GM12878 (cell line): ENCODE results near the gene UBE2F. TPM values are rescaled to one million over a fixed set of nuclear protein-coding genes. Genes with fewer than 3 reads are reported as not detected.

Experiments used
- ATAC-seq: fragments of 200-7000 bp; cut with Tn5 transposase; 3 replicates; pipeline ENCODE4 v1.9.1; 2020; ENCODE audit warnings: mild to moderate bottlenecking, moderate library complexity
- BruUV-seq: library from RNA; stranded (reverse); fragments of 400-500 nt; replicated peaks from 2 replicates; lab custom pipeline; 2021; lab: Mats Ljungman, UMichigan
- CTCF ChIA-PET: fragments of 300-600 bp; sonication (Branson Sonifier 250); formaldehyde crosslinking; extraction: SDS; loops from one replicate; lab custom pipeline; 2021; ENCODE audit warnings: inconsistent platforms; lab: Yijun Ruan, JAX
- POLR2A ChIA-PET: fragments of 350-600 bp; formaldehyde crosslinking; extraction: SDS; loops from one replicate; lab custom pipeline; 2021; ENCODE audit warnings: inconsistent platforms; lab: Charles Lee
- RAD21 ChIA-PET: fragments of 300-600 bp; sonication (Branson Sonifier 250); formaldehyde crosslinking; loops from one replicate; lab custom pipeline; 2023; ENCODE audit warnings: antibody characterized with exemption; ENCODE audit not compliant: unreplicated experiment; lab: Charles Lee
- SMC1A ChIA-PET: fragments of 300-600 bp; sonication (Branson Sonifier 250); formaldehyde crosslinking; loops from one replicate; lab custom pipeline; 2023; ENCODE audit not compliant: unreplicated experiment, uncharacterized antibody; lab: Charles Lee
- DNase-seq: peaks from one replicate; pipeline ENCODE4 v3.0.0-alpha.2; 2011; ENCODE audit warnings: low read depth, low spot score
- FAIRE-seq: peaks from 3 replicates; lab custom pipeline; 2011; peaks lifted over from hg19 to GRCh38; lab: Jason Lieb, UNC
- H2AFZ ChIP-seq: 2 replicates; pipeline ENCODE4 v1.6.0; 2011; ENCODE audit warnings: low read depth, low read length, control low read depth; ENCODE audit not compliant: control insufficient read depth
- H3K27ac ChIP-seq: 2 replicates; pipeline ENCODE4 v1.5.1; 2011; ENCODE audit warnings: control low read depth; ENCODE audit not compliant: control insufficient read depth, insufficient read depth
- H3K27me3 ChIP-seq, 2 experiments: replicated peaks in 1 of 2; 2 replicates each; pipeline versions ENCODE4 v1.6.0 to v1.6.1; 2011; ENCODE audit warnings: low read length in 1 of 2; ENCODE audit not compliant: control insufficient read depth in 2 of 2, insufficient read depth in 2 of 2
- H3K36me3 ChIP-seq, 2 experiments: 2 replicates each; pipeline ENCODE4 v1.5.1; 2011; ENCODE audit warnings: low read length in 1 of 2; ENCODE audit not compliant: control insufficient read depth in 2 of 2, insufficient read depth in 2 of 2
- H3K4me1 ChIP-seq: 2 replicates; pipeline ENCODE4 v1.6.1; 2011; ENCODE audit warnings: mild to moderate bottlenecking, low read length, moderate library complexity, mixed read lengths; ENCODE audit not compliant: control insufficient read depth, insufficient read depth
- H3K4me2 ChIP-seq: 2 replicates; pipeline ENCODE4 v1.6.0; 2011; ENCODE audit warnings: control low read depth; ENCODE audit not compliant: control insufficient read depth, insufficient read depth
- H3K4me3 ChIP-seq: fragments of 200-600 bp; sonication (generic); 2 replicates; pipeline ENCODE4 v1.5.1; 2016
- H3K79me2 ChIP-seq: 2 replicates; pipeline ENCODE4 v1.6.0; 2011; ENCODE audit warnings: low read length; ENCODE audit not compliant: control insufficient read depth, insufficient read depth
- H3K9ac ChIP-seq: 2 replicates; pipeline ENCODE4 v1.8.0; 2011; ENCODE audit warnings: low read length, control low read depth, mixed read lengths; ENCODE audit not compliant: control insufficient read depth, insufficient read depth
- H3K9me3 ChIP-seq: replicated peaks from 3 replicates; pipeline ENCODE4 v1.5.1; 2011; ENCODE audit warnings: mild to moderate bottlenecking, low read length; ENCODE audit not compliant: control insufficient read depth, insufficient read depth
- H4K20me1 ChIP-seq: 2 replicates; pipeline ENCODE4 v1.6.0; 2011; ENCODE audit not compliant: control insufficient read depth, insufficient read depth
- CBX3 ChIP-seq: fragments of 200-600 bp; sonication (generic); IDR thresholded peaks from 2 replicates; pipeline ENCODE4 v1.6.1; 2016; ENCODE audit warnings: low read depth, borderline replicate concordance
- E2F8 ChIP-seq: fragments of 450-650 bp; IDR thresholded peaks from 2 replicates; pipeline ENCODE4 v1.6.1; 2018; ENCODE audit warnings: mild to moderate bottlenecking, low read depth, moderate library complexity; ENCODE audit not compliant: partially characterized antibody
- FOS ChIP-seq: IDR thresholded peaks from 3 replicates; pipeline ENCODE4 v1.6.1; 2011; ENCODE audit warnings: borderline replicate concordance; ENCODE audit not compliant: insufficient read length; ENCODE audit errors: extremely low read depth
- HDGF ChIP-seq: fragments of 450-650 bp; IDR thresholded peaks from 2 replicates; pipeline ENCODE4 v1.6.1; 2016; ENCODE audit warnings: antibody characterized with exemption
- MLLT1 ChIP-seq: fragments of 450-650 bp; IDR thresholded peaks from 2 replicates; pipeline ENCODE4 v1.6.1; 2016; ENCODE audit warnings: mild to moderate bottlenecking
- NRF1 ChIP-seq: conservative IDR thresholded peaks from 2 replicates; pipeline ENCODE4 v1.6.1; 2011; ENCODE audit warnings: mild to moderate bottlenecking, low read depth, low read length, improper control_type of control experiment
- PRDM15 ChIP-seq: fragments of 450-650 bp; formaldehyde crosslinking; IDR thresholded peaks from 2 replicates; pipeline ENCODE4 v1.4.0; 2020; ENCODE audit warnings: mild to moderate bottlenecking, moderate library complexity
- RELA ChIP-seq: fragments of 450-650 bp; IDR thresholded peaks from 2 replicates; pipeline ENCODE4 v1.8.0; 2014; ENCODE audit warnings: borderline replicate concordance; ENCODE audit not compliant: partially characterized antibody
- ZBTB4 ChIP-seq: fragments of 450-650 bp; formaldehyde crosslinking; IDR thresholded peaks from 2 replicates; pipeline ENCODE4 v1.4.0; 2022; ENCODE audit warnings: mild to moderate bottlenecking, moderate library complexity
- WGBS: methylation state at CpG from one replicate; pipeline ENCODE4 v1.1.6; 2016; ENCODE audit warnings: low lambda C conversion rate; ENCODE audit not compliant: insufficient replicate concordance, insufficient coverage; ENCODE audit errors: missing lambda C conversion rate; 5-methylcytosine and 5-hydroxymethylcytosine counted together
- in situ Hi-C: fragments of 300-500 bp; cut with MboI; formaldehyde crosslinking; loops from 9 replicates; pipeline ENCODE4 v1.14.3; 2018; ENCODE audit warnings: mixed read lengths
- intact Hi-C: fragments of 100-400 bp; cut with micrococcal nuclease; formaldehyde crosslinking; loops from one replicate; pipeline ENCODE4 v1.14.2; 2022; ENCODE audit not compliant: unreplicated experiment
- polyA plus RNA-seq, 11 experiments: library from polyadenylated mRNA; depleted of rRNA in 4 of 11; unstranded in 6 of 11; stranded (reverse) in 5 of 11; fragments of >200 nt; fragmentation: Nextera tagmentation in 4 of 11; fragmentation: Illumina TruSeq in 1 of 11; extraction: Ambion mirVana in 4 of 11; extraction: Trizol in 1 of 11; gene quantifications; 1 replicate in 1 of 11; 2 replicates in 10 of 11; pipeline versions ENCODE4 v1.2.1 to v1.2.3, GENCODE V29; 2011 to 2016; ENCODE audit warnings: inconsistent platforms in 2 of 11, missing spikeins in 2 of 11, low read depth in 1 of 11
- total RNA-seq, 4 experiments: library from RNA; depleted of rRNA in 3 of 4; stranded (reverse); fragments of >200 nt in 3 of 4; fragmentation: Illumina TruSeq in 1 of 4; extraction: Trizol in 1 of 4; gene quantifications; 2 replicates each; pipeline versions ENCODE4 v1.2.1 to v1.2.3, GENCODE V29; 2013 to 2021

The UBE2F gene
- total and polyA plus RNA-seq, 10 of the 15 experiments (the other 5 are each of a cell fraction or from before 2014, with no cell fraction given): 12.3 to 64.4 (median 31.5) TPM

GRCh38 chr2:238081561-238081960 is 114.7 kb downstream of the UBE2F start (continued):
- TF ChIP-seq MLLT1 (no peak), PRDM15 (CRISPR knock-in tag) (no peak)

GRCh38 chr2:238082151-238082550 is 115.3 kb downstream of the UBE2F start:
- DNase-seq (no peak), ATAC-seq (no peak), FAIRE-seq (no peak)
- ChIA-PET POLR2A (interaction anchor here (0.6 kb wide), 1 partner anchor 103 kb away, joined by 3 read pairs; no protein-coding TSS in a partner anchor), SMC1A (interaction anchor here (0.8 kb wide), 1 partner anchor 27 kb away, joined by 3 read pairs; no protein-coding TSS in a partner anchor), RAD21 (no interaction called here), CTCF (no interaction called here)
- no TSS peak for BruUV-seq
- H3K4me3 ChIP-seq: no peak overlapping the region
- H3K9ac ChIP-seq: no peak overlapping the region
- no peaks in the 10 kb centered on the region for H3K4me1 ChIP-seq
- H3K79me2 ChIP-seq: no peaks in the 10 kb centered on the region
- 97% methylated on average over 12 of the region's 17 CpGs for WGBS
- intact Hi-C loops (no loop called here), in situ Hi-C loops (no loop called here)
- H2AFZ ChIP-seq: no peak overlapping the region
- no peak overlapping the region for H3K27ac ChIP-seq
- H3K4me2 ChIP-seq: no peak overlapping the region
- H3K27me3 ChIP-seq: no peaks in the 10 kb centered on the region
- peaks cover 18 to 27% of the 10 kb centered on the region in 2 experiments for H3K36me3 ChIP-seq
- no peaks in the 10 kb centered on the region for H3K9me3 ChIP-seq
- no peaks in the 10 kb centered on the region for H4K20me1 ChIP-seq
- no peak for TF ChIP-seq ZBTB4 (CRISPR knock-in tag)
- no peak for TF ChIP-seq CBX3
- TF ChIP-seq RELA: no peak
- no peak for TF ChIP-seq FOS
- no peak for TF ChIP-seq HDGF
- no peak for TF ChIP-seq NRF1
- TF ChIP-seq E2F8: no peak
